OCI-LY3 (cell line): ENCODE results near the gene RNF145.

Source experiments
- CTCF ChIP-seq: fragments of 200-600, 300-600 bp; sonication (generic); IDR thresholded peaks from 2 replicates; pipeline ENCODE4 v1.5.1; 2014; ENCODE audit warnings: antibody characterized with exemption, low read length, low read depth
- EZH2phosphoT487 ChIP-seq: fragments of 200-600 bp; shearing (Covaris generic); IDR thresholded peaks from 2 replicates; pipeline ENCODE4 v1.6.1; 2018; ENCODE audit warnings: antibody characterized with exemption, mixed run types, low read depth

- TF ChIP-seq CTCF (no peak), EZH2phosphoT487 (no peak)
Observed at GRCh38 chr5:159128070-159128541, 81.2 kb downstream of the RNF145 start.
